Vagina (tissue), 2 donors: ENCODE measurements around the gene REN.

ENCODE experiments used
- POLR2A ChIP-seq, 2 donors: fragments of 450-650 bp; IDR thresholded peaks; one replicate each; pipeline ENCODE4 v1.6.1; 2017; ENCODE audit warnings: antibody characterized with exemption in 2 of 2, mild to moderate bottlenecking in 2 of 2, moderate library complexity in 2 of 2
- POLR2AphosphoS5 ChIP-seq, 2 donors: sonication (generic); formaldehyde crosslinking; IDR thresholded peaks; one replicate each; pipeline ENCODE4 v1.9.0; 2017; ENCODE audit warnings: antibody characterized with exemption in 2 of 2, mild to moderate bottlenecking in 2 of 2, low read depth in 1 of 2; ENCODE audit not compliant: insufficient read depth in 1 of 2
- TF ChIP-seq, protein P1 (sequence below), 3 experiments: fragments of 450-650 bp in 2 of 3; fragments of 200-600 bp in 1 of 3; sonication (generic) in 1 of 3; IDR thresholded peaks; one replicate each; pipeline ENCODE4 v1.5.1; 2017 to 2019; ENCODE audit warnings: antibody characterized with exemption in 3 of 3, mild to moderate bottlenecking in 2 of 3, moderate library complexity in 2 of 3

DNA sequence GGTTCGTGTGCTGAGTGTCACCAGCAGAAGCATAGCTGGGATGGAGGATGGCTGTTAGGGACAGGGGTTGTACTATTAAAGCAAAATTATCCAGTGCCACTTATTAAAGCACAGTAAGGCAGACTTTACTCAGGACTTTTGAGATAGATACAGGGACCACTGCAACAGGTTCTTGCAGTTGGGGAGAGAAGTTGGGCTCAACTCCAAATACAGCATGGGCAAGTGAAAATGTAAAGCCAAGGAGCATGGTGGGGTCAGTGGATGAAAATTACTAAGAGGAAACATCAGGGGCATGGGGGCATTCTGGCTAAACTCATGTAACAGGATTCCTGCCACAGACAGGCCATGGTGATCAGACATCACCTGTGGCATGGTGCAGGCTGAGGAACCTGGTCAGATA lies 15.0 kb upstream of the REN start:
- TF ChIP-seq, protein P1, sequence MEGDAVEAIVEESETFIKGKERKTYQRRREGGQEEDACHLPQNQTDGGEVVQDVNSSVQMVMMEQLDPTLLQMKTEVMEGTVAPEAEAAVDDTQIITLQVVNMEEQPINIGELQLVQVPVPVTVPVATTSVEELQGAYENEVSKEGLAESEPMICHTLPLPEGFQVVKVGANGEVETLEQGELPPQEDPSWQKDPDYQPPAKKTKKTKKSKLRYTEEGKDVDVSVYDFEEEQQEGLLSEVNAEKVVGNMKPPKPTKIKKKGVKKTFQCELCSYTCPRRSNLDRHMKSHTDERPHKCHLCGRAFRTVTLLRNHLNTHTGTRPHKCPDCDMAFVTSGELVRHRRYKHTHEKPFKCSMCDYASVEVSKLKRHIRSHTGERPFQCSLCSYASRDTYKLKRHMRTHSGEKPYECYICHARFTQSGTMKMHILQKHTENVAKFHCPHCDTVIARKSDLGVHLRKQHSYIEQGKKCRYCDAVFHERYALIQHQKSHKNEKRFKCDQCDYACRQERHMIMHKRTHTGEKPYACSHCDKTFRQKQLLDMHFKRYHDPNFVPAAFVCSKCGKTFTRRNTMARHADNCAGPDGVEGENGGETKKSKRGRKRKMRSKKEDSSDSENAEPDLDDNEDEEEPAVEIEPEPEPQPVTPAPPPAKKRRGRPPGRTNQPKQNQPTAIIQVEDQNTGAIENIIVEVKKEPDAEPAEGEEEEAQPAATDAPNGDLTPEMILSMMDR (IDR thresholded peaks at IDR 0.05), result no peak
- TF ChIP-seq POLR2A (IDR thresholded peaks at IDR 0.05), result no peak
- no peak for TF ChIP-seq POLR2AphosphoS5 (IDR thresholded peaks at IDR 0.05; ENCODE audit: insufficient read depth in 1 of 2, low read depth in 1 of 2)
